ENCODE results near the gene ITPR1.
A peak's percentile ranks its signal among the peaks of the same experiment; 100 is the strongest.

ITPR1 gene

DNA sequence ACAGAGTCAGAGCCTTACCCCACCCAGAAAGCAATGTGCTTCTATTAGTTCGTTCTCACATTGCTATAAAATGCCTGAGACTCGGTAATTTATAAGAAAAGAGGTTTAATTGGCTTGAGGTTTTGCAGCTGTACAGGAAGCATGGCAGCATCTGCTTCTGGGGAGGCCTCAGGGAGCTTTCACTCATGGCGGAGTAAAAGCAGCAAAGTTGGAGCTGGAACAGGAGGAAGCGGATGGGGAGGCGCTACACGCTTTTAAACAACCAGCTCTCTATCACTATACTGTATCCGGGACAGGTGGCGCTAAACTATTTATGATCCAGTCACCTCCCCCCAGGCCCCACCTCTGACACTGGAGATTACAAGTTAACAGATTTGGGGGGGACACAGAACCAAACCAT, 309.8 kb downstream of the ITPR1 start:
- Mint-ChIP-seq H3K9me3 (no peaks in the 10 kb centered on the region), H3K4me3 (no peak overlapping the region), H3K27me3 (no peaks in the 10 kb centered on the region), H3K4me1 (peaks cover 51% of the 10 kb centered on the region), H3K27ac (no peak overlapping the region)
- ATAC-seq (no peak), DNase-seq (no peak)

DNA sequence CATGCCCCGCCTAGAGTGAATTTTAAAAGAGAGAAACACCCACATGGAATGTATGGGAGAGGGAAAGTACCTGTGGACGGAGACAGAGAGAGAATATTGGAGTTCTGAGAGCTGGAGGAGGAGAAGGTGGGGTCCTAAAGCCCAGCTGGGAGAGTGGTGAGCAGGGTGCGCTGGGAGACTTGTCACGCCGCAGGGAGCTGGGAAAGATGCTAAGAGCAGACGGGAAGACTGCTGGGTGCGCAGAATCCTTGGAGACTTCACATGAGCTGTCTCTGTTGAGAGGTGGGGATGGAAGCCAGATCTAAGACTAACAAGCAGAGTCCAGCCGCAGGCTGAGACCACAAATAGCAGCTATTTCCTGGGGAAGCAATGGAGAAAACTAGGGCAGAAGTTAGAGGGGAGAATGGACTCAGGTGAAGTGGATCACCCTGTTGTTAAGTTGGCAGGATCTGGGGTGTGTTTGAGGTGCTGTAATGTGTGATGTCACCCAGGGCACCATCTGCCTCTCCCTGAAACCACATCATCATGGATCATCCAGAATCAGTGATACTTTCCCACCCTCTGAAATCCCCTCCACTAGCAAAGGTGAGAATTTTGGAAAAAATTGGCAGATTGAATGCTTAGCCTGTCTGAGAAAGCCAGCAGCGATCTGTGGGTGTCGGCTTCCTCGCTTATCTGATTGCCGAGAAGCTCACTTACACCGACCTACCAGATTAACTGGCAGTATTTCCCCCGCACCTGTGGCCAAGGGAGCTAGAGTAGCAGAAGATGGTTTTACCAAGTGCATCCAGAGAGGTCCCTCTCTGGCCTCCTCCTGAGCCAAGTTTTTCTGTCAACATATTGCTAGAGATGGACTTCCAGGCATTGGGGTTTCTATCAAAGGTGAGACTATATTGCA, 311.3 kb downstream of the ITPR1 start:
- H3K9me3 Mint-ChIP-seq, result no peaks in the 10 kb centered on the region
- ATAC-seq, result no peak
- no peak for DNase-seq
- H3K27me3 Mint-ChIP-seq, result no peaks in the 10 kb centered on the region
- H3K4me3 Mint-ChIP-seq, result peak overlapping the region; percentile 41 to 48
- H3K27ac Mint-ChIP-seq, result peak overlapping the region; percentile 0 to 17
- H3K4me1 Mint-ChIP-seq, result peaks cover 54% of the 10 kb centered on the region

DNA sequence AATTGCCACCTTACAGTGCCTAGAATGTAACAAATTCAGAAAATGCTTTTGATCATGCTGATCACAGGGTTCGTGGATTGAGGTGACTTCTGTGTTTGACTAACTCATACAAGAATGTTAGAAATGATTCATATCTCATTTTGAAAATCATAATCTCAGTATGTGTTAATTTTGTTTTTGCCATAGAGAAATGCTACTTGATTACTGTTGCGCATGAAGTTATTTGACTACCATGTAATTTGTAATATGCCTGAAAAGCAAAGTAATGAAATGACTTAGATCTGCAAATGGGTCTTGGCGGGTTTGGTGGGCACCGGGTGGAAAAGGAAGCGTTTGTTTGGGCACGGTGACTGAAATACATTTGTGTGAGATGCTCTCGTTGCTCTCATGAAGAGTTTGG, 312.5 kb downstream of the ITPR1 start:
- Mint-ChIP-seq H3K27ac (peak overlapping the region; percentile 5 to 53), H3K27me3 (no peaks in the 10 kb centered on the region), H3K9me3 (no peaks in the 10 kb centered on the region), H3K4me1 (peaks cover 59% of the 10 kb centered on the region), H3K4me3 (peak overlapping the region; percentile 5 to 62)
- DNase-seq, result peak in 1 of 2 donors; percentile 74
- peak; percentile 92 for ATAC-seq

DNA sequence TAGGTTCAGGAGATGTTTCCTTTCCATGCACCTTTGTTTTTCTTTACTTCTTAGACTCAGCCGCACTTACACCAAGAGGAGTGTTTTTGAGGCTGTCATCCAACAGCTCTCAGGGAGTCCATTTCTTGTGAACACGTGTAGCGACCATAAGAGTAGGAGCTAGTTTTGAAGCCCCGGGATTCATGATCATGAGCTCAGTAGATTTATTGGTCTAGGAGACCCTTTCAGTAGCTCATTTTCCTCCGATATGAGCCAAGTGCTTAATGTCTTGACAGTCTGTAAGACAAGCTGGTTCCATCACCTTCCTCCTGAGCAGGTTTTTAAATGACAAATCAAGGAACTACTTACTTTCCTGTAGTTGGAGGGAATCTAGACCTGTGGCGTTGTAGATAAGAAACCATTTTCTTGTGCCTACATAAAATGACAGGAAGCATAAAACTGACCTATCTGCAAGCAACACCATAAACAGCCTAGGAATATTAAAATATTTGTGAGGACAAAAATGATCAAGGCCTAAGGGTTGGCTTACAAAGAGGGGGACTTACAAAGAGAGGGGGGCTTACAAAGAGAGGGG, 313.5 kb downstream of the ITPR1 start:
- ATAC-seq (no peak), DNase-seq (no peak)
- Mint-ChIP-seq H3K9me3 (no peaks in the 10 kb centered on the region), H3K4me3 (peak overlapping the region in 1 of 2 donors; percentile 62), H3K27ac (peak overlapping the region in 1 of 2 donors; percentile 30), H3K4me1 (peaks cover 59% of the 10 kb centered on the region), H3K27me3 (no peaks in the 10 kb centered on the region)

DNA sequence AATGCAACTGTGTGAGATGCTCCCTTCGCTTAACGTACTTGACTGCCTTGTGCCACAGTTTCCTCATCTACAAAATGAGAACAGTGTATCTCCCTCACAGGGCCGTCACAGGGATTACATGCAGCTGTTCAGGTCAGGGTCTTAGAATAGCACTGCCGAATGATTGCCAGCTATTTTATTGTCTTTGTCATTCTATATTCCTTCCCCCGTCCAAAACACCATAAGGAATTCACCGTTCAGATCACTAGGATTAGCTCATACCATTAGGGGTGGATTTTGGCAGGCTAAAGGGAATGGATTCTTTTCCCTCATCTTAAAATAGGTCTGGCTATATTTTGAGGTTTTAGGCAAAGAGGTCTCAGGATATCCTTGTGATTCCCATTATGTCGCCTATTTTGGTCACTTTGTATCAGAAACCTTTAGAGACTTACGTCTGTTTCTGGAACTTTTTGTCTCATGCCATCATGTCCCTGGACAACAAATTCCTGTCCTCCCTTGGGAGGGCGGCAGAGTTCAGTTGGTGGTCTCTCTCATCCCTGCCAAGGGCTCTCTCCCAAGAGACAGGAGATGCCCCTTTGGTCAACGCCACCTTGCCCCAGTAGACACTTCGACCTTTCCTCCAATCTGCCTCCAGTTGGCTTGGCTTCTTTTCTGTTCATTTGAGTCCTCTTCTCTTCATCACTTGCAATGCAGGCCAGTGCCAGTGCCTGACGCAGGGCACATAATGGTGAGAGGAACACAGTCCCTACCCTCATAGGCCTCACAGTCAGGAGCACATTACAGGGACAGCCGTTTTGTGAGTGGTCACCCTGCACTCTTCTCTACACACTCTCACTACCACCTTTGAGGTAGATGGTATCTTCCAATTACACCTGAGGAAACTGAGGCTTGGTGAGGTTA, 314.5 kb downstream of the ITPR1 start:
- Mint-ChIP-seq H3K4me1 (peaks cover 53% of the 10 kb centered on the region), H3K9me3 (no peaks in the 10 kb centered on the region), H3K27ac (peak overlapping the region in 1 of 2 donors; percentile 90), H3K27me3 (no peaks in the 10 kb centered on the region), H3K4me3 (peak overlapping the region in 1 of 2 donors; percentile 62)
- ATAC-seq (no peak), DNase-seq (no peak)

DNA sequence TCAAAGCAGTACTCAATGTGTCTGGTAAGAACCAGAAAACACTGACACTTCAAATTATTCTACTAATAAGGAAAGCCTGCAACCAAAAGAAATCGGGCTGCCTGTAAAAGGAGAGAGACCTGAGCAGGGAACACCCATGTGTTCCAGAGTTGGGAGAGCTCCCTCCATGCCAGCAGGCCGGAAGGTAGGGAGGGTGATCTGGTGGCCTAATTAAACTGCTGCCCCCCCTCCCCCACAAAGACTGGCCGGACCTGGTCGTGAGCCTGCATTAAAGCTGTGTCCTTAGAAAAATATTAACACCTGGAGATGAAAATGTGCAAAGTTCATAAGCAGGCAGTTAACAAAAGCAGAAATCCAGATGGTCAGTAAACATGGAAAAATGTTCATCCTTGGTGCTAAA, 315.5 kb downstream of the ITPR1 start:
- no peaks in the 10 kb centered on the region for H3K27me3 Mint-ChIP-seq
- H3K27ac Mint-ChIP-seq, result no peak overlapping the region
- peak overlapping the region in 1 of 2 donors; percentile 62 for H3K4me3 Mint-ChIP-seq
- no peaks in the 10 kb centered on the region for H3K9me3 Mint-ChIP-seq
- DNase-seq (no peak), ATAC-seq (no peak)
- peaks cover 43% of the 10 kb centered on the region for H3K4me1 Mint-ChIP-seq

DNA sequence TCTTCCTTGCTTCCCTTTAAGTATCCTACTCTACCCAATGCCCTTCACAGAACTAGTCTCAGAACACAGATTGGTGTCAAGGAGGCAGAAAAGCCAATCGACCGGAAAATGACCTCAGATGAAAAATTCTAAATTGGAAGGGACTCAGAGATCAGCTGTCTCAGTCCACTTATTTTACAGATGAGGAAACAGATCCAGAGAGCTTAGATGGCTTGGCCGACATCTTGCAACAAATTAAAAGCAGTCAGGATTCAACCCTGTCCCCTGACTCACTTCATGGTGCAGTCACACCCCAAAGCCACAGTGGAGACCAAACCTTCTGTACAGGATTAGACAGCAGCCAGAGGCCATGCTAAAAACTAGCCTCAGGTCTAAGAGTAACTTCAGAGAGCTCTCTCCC, 316.8 kb downstream of the ITPR1 start:
- H3K27ac Mint-ChIP-seq, result no peak overlapping the region
- no peaks in the 10 kb centered on the region for H3K9me3 Mint-ChIP-seq
- peak overlapping the region in 1 of 2 donors; percentile 11 for H3K4me3 Mint-ChIP-seq
- peaks cover 32% of the 10 kb centered on the region for H3K4me1 Mint-ChIP-seq
- no peak for DNase-seq
- no peaks in the 10 kb centered on the region for H3K27me3 Mint-ChIP-seq
- ATAC-seq, result no peak

DNA sequence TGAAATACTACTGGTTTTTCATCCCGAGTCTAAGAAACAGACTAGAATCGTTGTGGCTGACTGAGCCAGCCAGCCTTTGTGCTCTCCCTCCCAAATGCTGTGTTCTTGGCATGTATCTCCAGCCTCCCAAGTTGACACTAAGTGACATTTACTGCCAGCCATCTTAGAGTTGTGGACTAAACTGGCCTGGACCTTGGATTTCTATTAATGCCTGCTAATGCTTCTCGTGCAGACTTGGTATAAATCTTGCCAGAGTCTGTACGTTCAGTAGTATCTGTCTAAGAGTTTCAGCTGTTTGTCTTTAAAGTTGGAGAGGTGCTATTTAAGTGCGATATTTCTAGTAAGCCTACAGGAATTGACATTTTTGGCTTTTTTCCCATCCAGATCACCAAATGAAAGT, 319.4 kb downstream of the ITPR1 start:
- DNase-seq, result no peak
- Mint-ChIP-seq H3K27ac (no peak overlapping the region), H3K27me3 (no peaks in the 10 kb centered on the region), H3K4me3 (no peak overlapping the region), H3K4me1 (peaks cover 19% of the 10 kb centered on the region), H3K9me3 (peaks cover 0 to 7% of the 10 kb centered on the region in 2 donors)
- ATAC-seq, result no peak

DNA sequence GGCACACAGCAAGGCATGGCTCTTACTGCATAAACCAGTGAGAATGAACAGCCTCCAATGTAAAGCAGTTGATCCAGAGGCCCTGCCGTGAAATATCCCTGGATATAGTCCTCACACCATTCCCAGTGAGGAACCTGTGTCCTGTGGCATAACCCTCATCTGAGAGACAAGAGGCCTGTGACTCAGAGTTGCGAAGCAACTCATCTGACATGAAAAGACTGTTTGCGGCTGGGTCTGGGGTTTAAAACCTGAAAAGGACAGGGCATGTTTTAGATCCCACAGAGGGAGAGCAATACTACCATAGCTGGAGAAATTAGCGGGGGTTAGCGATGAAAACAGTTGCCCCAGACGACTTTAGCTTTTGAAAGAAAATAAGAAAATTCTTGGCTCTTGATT, 320.8 kb downstream of the ITPR1 start:
- Mint-ChIP-seq H3K27ac (peak overlapping the region in 1 of 2 donors; percentile 19), H3K4me1 (peaks cover 22% of the 10 kb centered on the region), H3K4me3 (no peak overlapping the region), H3K27me3 (no peaks in the 10 kb centered on the region), H3K9me3 (peaks cover 0 to 10% of the 10 kb centered on the region in 2 donors)
- ATAC-seq, result no peak
- no peak for DNase-seq

DNA sequence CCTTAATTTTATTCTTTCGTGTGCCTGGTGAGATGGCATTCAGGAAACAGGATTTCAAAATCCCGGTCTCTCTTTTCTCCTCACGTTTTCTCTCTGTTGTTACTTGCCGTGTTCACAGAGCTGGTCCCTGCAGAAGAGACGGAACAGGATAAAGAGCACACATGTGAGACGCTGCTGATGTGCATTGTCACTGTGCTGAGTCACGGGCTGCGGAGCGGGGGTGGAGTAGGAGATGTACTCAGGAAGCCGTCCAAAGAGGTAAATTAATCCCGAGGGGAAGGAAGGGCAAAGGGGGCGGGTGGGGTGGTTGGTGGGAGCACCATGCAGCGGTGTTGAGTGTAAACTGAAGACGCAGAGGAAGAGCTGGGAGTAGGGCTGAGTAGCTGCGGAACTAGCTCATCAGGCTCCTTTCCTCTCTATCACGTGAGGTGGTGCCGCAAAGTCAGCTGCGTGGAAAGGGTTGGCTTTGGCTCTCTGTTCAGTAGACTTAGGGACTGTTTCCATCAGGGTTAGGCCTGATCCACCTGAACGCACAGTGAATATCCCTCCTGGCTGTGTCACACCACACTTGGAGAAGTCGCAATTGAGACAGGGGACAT, 321.3 kb downstream of the ITPR1 start:
- peak overlapping the region; percentile 51 to 55 for H3K27ac Mint-ChIP-seq
- no peak overlapping the region for H3K4me3 Mint-ChIP-seq

DNA sequence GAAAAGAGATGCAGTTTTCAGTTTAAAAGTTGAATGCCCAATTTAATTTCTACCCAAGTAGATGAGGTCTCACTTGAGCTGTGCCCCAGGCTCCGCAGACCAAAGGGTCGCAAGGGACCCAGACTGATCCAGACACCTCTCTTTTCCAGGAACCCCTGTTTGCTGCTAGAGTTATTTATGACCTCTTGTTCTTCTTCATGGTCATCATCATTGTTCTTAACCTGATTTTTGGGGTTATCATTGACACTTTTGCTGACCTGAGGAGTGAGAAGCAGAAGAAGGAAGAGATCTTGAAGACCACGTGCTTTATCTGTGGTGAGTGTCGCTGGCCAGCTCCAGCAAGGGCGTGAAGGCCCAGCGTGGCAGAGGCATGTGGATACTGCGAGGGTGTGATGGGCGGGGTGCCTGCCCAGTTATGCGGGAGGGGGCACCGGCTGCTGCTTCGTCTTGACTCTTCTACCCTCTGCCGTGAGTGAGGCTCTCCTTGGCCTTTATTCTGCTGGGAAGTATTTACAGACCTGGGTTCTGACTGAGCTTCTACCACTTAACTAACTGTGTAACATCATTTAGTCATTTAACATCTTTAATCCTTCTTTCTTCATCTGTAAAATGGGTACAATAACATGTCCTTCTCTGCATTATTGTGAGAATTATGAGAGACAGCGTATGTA, 321.9 kb downstream of the ITPR1 start:
- H3K27me3 Mint-ChIP-seq, result no peaks in the 10 kb centered on the region
- H3K4me3 Mint-ChIP-seq, result peak overlapping the region in 1 of 2 donors; percentile 12
- ATAC-seq, result no peak
- H3K4me1 Mint-ChIP-seq, result peaks cover 31% of the 10 kb centered on the region
- no peak for DNase-seq
- peak overlapping the region; percentile 1 to 51 for H3K27ac Mint-ChIP-seq
- H3K9me3 Mint-ChIP-seq, result peaks cover 0 to 10% of the 10 kb centered on the region in 2 donors

More for the DNA sequence above, 321.3 kb downstream of the ITPR1 start:
- DNase-seq, result no peak
- no peak for ATAC-seq
- H3K9me3 Mint-ChIP-seq, result peaks cover 0 to 10% of the 10 kb centered on the region in 2 donors
- H3K27me3 Mint-ChIP-seq, result no peaks in the 10 kb centered on the region
- H3K4me1 Mint-ChIP-seq, result peaks cover 27% of the 10 kb centered on the region

DNA sequence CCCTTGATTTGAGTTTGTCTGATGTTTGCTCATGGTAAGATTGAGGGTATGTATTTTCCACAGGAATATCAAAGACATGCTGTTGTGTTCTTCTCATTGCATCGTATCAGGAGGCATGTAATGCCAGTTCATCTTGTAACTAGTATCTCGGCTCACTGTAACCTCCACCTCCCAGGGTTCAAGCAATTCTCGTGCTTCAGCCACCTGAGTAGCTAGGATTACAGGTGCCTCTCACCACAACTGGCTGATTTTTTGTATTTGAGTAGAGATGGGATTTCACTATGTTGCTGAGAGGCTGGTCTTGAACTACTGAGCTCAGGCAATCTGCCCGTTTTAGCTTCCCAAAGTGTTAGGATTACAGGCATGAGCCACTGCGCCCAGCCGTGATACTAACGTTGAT, 323.2 kb downstream of the ITPR1 start:
- peaks cover 0 to 10% of the 10 kb centered on the region in 2 donors for H3K9me3 Mint-ChIP-seq
- ATAC-seq (no peak), DNase-seq (no peak)
- no peaks in the 10 kb centered on the region for H3K27me3 Mint-ChIP-seq
- H3K4me1 Mint-ChIP-seq, result peaks cover 41% of the 10 kb centered on the region
- H3K4me3 Mint-ChIP-seq, result no peak overlapping the region
- H3K27ac Mint-ChIP-seq, result no peak overlapping the region

DNA sequence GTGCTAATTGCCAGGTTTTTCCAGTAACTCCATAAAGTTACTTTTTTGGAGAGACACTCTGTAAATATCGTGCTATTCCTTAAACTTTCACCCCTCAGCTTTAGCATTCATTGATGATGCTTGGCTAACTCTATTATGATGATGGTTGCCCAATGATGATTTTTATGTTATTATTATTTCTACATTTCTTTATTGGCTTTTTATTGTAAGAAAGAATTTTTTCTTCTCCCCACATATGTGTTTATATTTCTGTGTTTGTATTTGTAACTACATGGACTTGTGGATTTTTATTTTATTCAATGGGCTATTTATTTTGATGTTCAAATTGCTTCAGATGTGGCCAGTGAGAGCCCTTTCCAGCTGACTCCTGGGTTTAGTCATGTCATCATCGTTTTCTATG, 323.6 kb downstream of the ITPR1 start:
- H3K9me3 Mint-ChIP-seq, result peaks cover 0 to 10% of the 10 kb centered on the region in 2 donors
- DNase-seq (no peak), ATAC-seq (no peak)
- no peak overlapping the region for H3K4me3 Mint-ChIP-seq
- no peaks in the 10 kb centered on the region for H3K27me3 Mint-ChIP-seq
- H3K4me1 Mint-ChIP-seq, result peaks cover 45% of the 10 kb centered on the region
- H3K27ac Mint-ChIP-seq, result no peak overlapping the region

DNA sequence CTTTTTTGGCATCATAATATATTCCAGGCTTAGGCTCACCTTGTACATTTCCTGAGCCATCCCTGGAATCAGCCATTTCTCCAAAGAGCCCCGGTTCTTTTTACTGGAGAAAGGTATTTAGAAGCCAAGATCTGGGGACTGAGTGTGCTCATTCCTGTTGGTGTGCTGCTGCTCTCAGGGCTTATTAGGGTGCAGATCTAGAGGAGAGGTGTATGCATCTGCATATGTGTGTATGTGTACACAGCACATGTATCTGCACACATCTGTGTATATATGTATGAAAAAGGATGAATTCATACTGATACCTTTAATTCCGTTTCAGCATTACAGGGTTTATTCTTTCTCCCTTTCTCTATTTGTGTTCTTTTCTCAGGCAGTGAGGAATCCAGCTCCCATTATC, 324.0 kb downstream of the ITPR1 start:
- peaks cover 0 to 10% of the 10 kb centered on the region in 2 donors for H3K9me3 Mint-ChIP-seq
- peaks cover 49% of the 10 kb centered on the region for H3K4me1 Mint-ChIP-seq
- no peak overlapping the region for H3K27ac Mint-ChIP-seq
- no peak for DNase-seq
- no peak overlapping the region for H3K4me3 Mint-ChIP-seq
- no peak for ATAC-seq
- H3K27me3 Mint-ChIP-seq, result no peaks in the 10 kb centered on the region

DNA sequence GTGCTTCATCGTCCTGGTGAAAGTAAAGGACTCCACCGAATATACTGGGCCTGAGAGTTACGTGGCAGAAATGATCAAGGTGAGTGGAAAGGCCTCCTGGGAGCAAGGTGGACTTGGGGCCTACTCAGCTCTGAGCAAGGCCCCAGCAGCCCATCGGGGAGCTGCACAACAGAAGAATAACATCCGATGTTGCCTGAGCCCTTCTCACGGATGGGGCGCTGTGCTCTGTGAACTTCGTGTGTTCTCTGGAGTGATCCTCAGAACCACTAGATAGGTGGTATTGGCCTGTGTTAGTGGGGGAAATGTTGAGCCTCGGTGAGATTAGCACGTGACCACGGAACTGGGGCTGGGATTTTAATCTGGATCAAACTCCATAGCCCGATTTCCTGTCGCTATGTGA, 325.0 kb downstream of the ITPR1 start:
- no peaks in the 10 kb centered on the region for H3K27me3 Mint-ChIP-seq
- ATAC-seq, result no peak
- H3K9me3 Mint-ChIP-seq, result peaks cover under 1 to 11% of the 10 kb centered on the region in 2 donors
- no peak overlapping the region for H3K27ac Mint-ChIP-seq
- peaks cover 59% of the 10 kb centered on the region for H3K4me1 Mint-ChIP-seq
- no peak overlapping the region for H3K4me3 Mint-ChIP-seq
- no peak for DNase-seq

Data from stimulated activated naive CD8-positive, alpha-beta T cell treated with anti-CD3 and anti-CD28 coated beads, Interleukin-15, amount 100 ng/mL, for 72 hours (primary cell).